ENCODE data around the gene TOGARAM1. TPM values are rescaled to one million over a fixed set of nuclear protein-coding genes. Genes with fewer than 3 reads are reported as not detected.

Gene TOGARAM1
- total and polyA plus RNA-seq, 9 of the 15 experiments (the other 6 are each of a cell fraction or from before 2014, with no cell fraction given): 1.3 to 6.4 (median 3.7) TPM

GRCh38 chr14:45060551-45060950, 98.6 kb downstream of the TOGARAM1 start (continued):
- TF ChIP-seq, protein P1, sequence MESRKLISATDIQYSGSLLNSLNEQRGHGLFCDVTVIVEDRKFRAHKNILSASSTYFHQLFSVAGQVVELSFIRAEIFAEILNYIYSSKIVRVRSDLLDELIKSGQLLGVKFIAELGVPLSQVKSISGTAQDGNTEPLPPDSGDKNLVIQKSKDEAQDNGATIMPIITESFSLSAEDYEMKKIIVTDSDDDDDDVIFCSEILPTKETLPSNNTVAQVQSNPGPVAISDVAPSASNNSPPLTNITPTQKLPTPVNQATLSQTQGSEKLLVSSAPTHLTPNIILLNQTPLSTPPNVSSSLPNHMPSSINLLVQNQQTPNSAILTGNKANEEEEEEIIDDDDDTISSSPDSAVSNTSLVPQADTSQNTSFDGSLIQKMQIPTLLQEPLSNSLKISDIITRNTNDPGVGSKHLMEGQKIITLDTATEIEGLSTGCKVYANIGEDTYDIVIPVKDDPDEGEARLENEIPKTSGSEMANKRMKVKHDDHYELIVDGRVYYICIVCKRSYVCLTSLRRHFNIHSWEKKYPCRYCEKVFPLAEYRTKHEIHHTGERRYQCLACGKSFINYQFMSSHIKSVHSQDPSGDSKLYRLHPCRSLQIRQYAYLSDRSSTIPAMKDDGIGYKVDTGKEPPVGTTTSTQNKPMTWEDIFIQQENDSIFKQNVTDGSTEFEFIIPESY (CRISPR knock-in tag; IDR thresholded peaks at IDR 0.05): no peak
- no peak for TF ChIP-seq HOMEZ (CRISPR knock-in tag; IDR thresholded peaks at IDR 0.05)
- no peak for TF ChIP-seq ZNF217 (CRISPR knock-in tag; IDR thresholded peaks at IDR 0.05)
- no peak for TF ChIP-seq ZZZ3 (IDR thresholded peaks at IDR 0.05)

DNA sequence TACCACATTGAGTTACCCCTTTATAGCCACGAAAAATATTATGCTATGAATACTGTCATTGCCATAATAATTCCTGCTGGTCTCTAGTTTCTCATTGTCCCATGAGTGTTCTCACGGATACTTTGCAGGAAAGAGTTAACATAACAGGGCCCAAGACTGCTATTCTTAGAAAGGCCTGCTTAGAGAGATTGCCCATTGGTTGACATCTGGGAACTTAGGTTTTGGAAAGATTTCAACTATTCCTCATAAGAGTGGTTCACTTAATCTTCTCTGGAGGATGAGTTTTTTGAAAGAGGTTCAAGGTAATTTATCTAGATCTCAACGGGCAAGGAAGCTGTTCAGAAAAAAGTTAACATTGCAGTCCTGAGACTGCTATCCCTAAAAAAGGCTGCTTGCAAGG, 103.5 kb downstream of the TOGARAM1 start:
- FAIRE-seq (no peak), DNase-seq (ENCODE audit: extremely low read depth in 1 of 4, low spot score in 3 of 4) (no peak), ATAC-seq (no peak)
- H4K20me1 ChIP-seq (replicated peaks; ENCODE audit: control insufficient read depth, insufficient read depth, low read length): no peaks in the 10 kb centered on the region
- in situ Hi-C loops (cut with MboI): no loop called here
- no peak overlapping the region for H3K27ac ChIP-seq (ENCODE audit: extremely low read depth, low read depth, low read length)
- no peaks in the 10 kb centered on the region for H3K9me1 ChIP-seq (ENCODE audit: control insufficient read depth, insufficient read depth, low read length)
- no peak overlapping the region for H3K9ac ChIP-seq (ENCODE audit: insufficient read depth in 1 of 2, low read depth in 2 of 2, low read length in 2 of 2)
- 0 out of 3 replicates have a peak, but pooled peaks cover 3% of the 10 kb centered on the region for H3K36me3 ChIP-seq (ENCODE audit: control insufficient read depth, insufficient read depth, low read length)
- H3K4me1 ChIP-seq (replicated peaks in 1 of 2; ENCODE audit: control insufficient read depth in 2 of 2, insufficient read depth in 2 of 2, low read length in 2 of 2): no peaks in the 10 kb centered on the region
- no peaks in the 10 kb centered on the region for H3K79me2 ChIP-seq (ENCODE audit: control insufficient read depth, insufficient read depth, low read length)
- ChIA-PET CTCF (ENCODE audit: low intra/inter-chr PET ratio) (no interaction called here), POLR2A (interaction anchor here (1.4 kb wide), 1 partner anchor 10 kb away, joined by 3 read pairs; no protein-coding TSS in a partner anchor)
- no peak overlapping the region for H3K4me2 ChIP-seq (ENCODE audit: insufficient read depth, low read length)
- no peaks in the 10 kb centered on the region for H3K27me3 ChIP-seq (ENCODE audit: control insufficient read depth in 2 of 2, insufficient read depth in 2 of 2, low read length in 2 of 2)
- intact Hi-C loops (cut with micrococcal nuclease): no loop called here
- BruUV-seq (replicated peaks): no TSS peak
- no peak overlapping the region for H3K4me3 ChIP-seq
- H3K9me3 ChIP-seq (replicated peaks; ENCODE audit: control insufficient read depth, insufficient read depth, low read depth, low read length): no peaks in the 10 kb centered on the region
- 20% methylated on average over 3 of the region's 3 CpGs for WGBS (ENCODE audit: insufficient coverage, low coverage, missing lambda C conversion rate)
- no peak overlapping the region for H2AFZ ChIP-seq (ENCODE audit: low read depth, low read length)
- TF ChIP-seq SIRT6 (IDR thresholded peaks at IDR 0.05; ENCODE audit: low read depth, low read length) (no peak), ZNF644 (tag; IDR thresholded peaks at IDR 0.05; ENCODE audit: low read depth) (no peak), ZNF507 (tag; conservative IDR thresholded peaks at IDR 0.05) (no peak), CBFB (CRISPR knock-in tag; IDR thresholded peaks at IDR 0.05) (no peak), NR2C2 (CRISPR knock-in tag; IDR thresholded peaks at IDR 0.05) (no peak), NR2C2 (tag; IDR thresholded peaks at IDR 0.05) (no peak), MEF2D (tag; conservative IDR thresholded peaks at IDR 0.05; ENCODE audit: low read depth) (no peak), CREB1 (IDR thresholded peaks at IDR 0.05) (no peak), CREB1 (CRISPR knock-in tag; IDR thresholded peaks at IDR 0.05) (no peak)
- TF ChIP-seq, protein P2, sequence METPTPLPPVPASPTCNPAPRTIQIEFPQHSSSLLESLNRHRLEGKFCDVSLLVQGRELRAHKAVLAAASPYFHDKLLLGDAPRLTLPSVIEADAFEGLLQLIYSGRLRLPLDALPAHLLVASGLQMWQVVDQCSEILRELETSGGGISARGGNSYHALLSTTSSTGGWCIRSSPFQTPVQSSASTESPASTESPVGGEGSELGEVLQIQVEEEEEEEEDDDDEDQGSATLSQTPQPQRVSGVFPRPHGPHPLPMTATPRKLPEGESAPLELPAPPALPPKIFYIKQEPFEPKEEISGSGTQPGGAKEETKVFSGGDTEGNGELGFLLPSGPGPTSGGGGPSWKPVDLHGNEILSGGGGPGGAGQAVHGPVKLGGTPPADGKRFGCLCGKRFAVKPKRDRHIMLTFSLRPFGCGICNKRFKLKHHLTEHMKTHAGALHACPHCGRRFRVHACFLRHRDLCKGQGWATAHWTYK (CRISPR knock-in tag; IDR thresholded peaks at IDR 0.05): no peak
